22Rv1 (cell line): ENCODE measurements around the gene TRIM69.

Source experiments
- ZFX ChIP-seq: fragments of 450-650 bp; IDR thresholded peaks from 2 replicates; pipeline ENCODE4 v1.6.1; 2017; ENCODE audit warnings: antibody characterized with exemption, borderline replicate concordance
- TF ChIP-seq, protein P1 (sequence below): fragments of 450-650 bp; IDR thresholded peaks from 2 replicates; pipeline ENCODE4 v1.5.1; 2017; ENCODE audit warnings: mild to moderate bottlenecking

DNA sequence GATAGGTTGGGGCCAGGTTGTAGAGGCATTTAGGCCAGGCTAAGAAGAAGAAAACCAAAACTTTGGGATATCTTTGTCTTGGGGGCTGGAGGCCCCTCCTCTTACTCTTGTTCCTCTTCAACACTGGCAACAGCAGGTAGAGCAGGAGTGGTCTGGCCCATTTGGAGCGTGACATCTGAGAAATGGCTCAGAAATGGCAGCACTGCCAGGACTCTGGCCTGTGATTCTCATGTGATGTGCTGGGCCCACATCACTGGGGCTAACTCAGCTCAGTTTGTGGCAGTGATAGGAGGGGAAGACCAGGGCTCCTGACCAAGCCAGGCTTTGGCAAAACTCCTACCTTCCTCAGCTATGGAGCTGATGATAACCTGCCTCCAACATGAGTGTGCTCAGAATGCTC lies 43.7 kb upstream of the TRIM69 start:
- TF ChIP-seq, protein P1, sequence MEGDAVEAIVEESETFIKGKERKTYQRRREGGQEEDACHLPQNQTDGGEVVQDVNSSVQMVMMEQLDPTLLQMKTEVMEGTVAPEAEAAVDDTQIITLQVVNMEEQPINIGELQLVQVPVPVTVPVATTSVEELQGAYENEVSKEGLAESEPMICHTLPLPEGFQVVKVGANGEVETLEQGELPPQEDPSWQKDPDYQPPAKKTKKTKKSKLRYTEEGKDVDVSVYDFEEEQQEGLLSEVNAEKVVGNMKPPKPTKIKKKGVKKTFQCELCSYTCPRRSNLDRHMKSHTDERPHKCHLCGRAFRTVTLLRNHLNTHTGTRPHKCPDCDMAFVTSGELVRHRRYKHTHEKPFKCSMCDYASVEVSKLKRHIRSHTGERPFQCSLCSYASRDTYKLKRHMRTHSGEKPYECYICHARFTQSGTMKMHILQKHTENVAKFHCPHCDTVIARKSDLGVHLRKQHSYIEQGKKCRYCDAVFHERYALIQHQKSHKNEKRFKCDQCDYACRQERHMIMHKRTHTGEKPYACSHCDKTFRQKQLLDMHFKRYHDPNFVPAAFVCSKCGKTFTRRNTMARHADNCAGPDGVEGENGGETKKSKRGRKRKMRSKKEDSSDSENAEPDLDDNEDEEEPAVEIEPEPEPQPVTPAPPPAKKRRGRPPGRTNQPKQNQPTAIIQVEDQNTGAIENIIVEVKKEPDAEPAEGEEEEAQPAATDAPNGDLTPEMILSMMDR = no peak
- no peak for TF ChIP-seq ZFX
